CD14-positive monocyte (primary cell): ENCODE measurements around the gene AMDHD2. TPM values are rescaled to one million over a fixed set of nuclear protein-coding genes. Genes with fewer than 3 reads are reported as not detected.
A peak's percentile ranks its signal among the peaks of the same experiment; 100 is the strongest.

Experiments
- DNase-seq, 3 donors: peaks; one replicate each; pipeline ENCODE4 v3.0.0-alpha.2; 2011 to 2022
- H2AFZ ChIP-seq: 2 replicates; pipeline ENCODE4 v1.6.0; 2012; ENCODE audit warnings: mild to moderate bottlenecking, low read depth, low read length, inconsistent platforms; ENCODE audit not compliant: insufficient read depth, poor library complexity, severe bottlenecking
- H3K27ac ChIP-seq, 2 donors: 1 replicate in 1 of 2; 2 replicates in 1 of 2; pipeline ENCODE4 v1.5.1; 2012 to 2013; ENCODE audit warnings: low read length in 2 of 2, control low read depth in 1 of 2, inconsistent platforms in 1 of 2, low read depth in 1 of 2, mild to moderate bottlenecking in 1 of 2
- H3K27me3 ChIP-seq, 2 donors: one replicate each; pipeline versions ENCODE4 v1.6.0 to v1.6.1; 2011 to 2013; ENCODE audit warnings: low read length in 2 of 2; ENCODE audit not compliant: control insufficient read depth in 2 of 2, insufficient read depth in 2 of 2
- H3K36me3 ChIP-seq, 2 donors: replicated peaks in 1 of 2; 1 replicate in 1 of 2; 2 replicates in 1 of 2; pipeline versions ENCODE4 v1.5.1 to v1.6.1; 2012 to 2013; ENCODE audit warnings: low read length in 2 of 2, control low read depth in 1 of 2, inconsistent platforms in 1 of 2, mild to moderate bottlenecking in 1 of 2; ENCODE audit not compliant: insufficient read depth in 2 of 2, control insufficient read depth in 1 of 2
- H3K4me1 ChIP-seq, 2 donors: 1 replicate in 1 of 2; 2 replicates in 1 of 2; pipeline versions ENCODE4 v1.5.1 to v1.6.1; 2012 to 2013; ENCODE audit warnings: low read length in 2 of 2, control low read depth in 1 of 2, inconsistent platforms in 1 of 2, mild to moderate bottlenecking in 1 of 2, moderate library complexity in 1 of 2; ENCODE audit not compliant: insufficient read depth in 2 of 2, control insufficient read depth in 1 of 2
- H3K4me2 ChIP-seq: replicated peaks from 2 replicates; pipeline ENCODE3; 2012; ENCODE audit warnings: low read length, moderate library complexity, mild to moderate bottlenecking; ENCODE audit not compliant: poor library complexity, severe bottlenecking; ENCODE audit errors: extremely low read depth
- H3K4me3 ChIP-seq, 3 experiments: fragments of 200-600 bp in 1 of 3; sonication (generic) in 1 of 3; replicated peaks in 1 of 3; 1 replicate in 2 of 3; 2 replicates in 1 of 3; pipeline ENCODE4 v1.5.1; 2011 to 2013; ENCODE audit warnings: low read length in 3 of 3, mild to moderate bottlenecking in 3 of 3, control low read depth in 2 of 3, low read depth in 2 of 3, inconsistent platforms in 1 of 3, moderate library complexity in 1 of 3
- H3K79me2 ChIP-seq: 2 replicates; pipeline ENCODE4 v1.6.0; 2012; ENCODE audit warnings: mild to moderate bottlenecking, control low read depth, inconsistent platforms, low read length, moderate library complexity; ENCODE audit not compliant: insufficient read depth
- H3K9ac ChIP-seq: 2 replicates; pipeline ENCODE4 v1.6.0; 2017; ENCODE audit warnings: low read length, mild to moderate bottlenecking; ENCODE audit not compliant: insufficient read depth, poor library complexity, severe bottlenecking
- H3K9me3 ChIP-seq, 2 donors: replicated peaks in 1 of 2; 1 replicate in 1 of 2; 2 replicates in 1 of 2; pipeline versions ENCODE4 v1.5.1 to v1.6.1; 2012 to 2013; ENCODE audit warnings: low read length in 2 of 2, control low read depth in 1 of 2; ENCODE audit not compliant: control insufficient read depth in 1 of 2, insufficient read depth in 1 of 2
- H4K20me1 ChIP-seq: 2 replicates; pipeline ENCODE4 v1.6.0; 2012; ENCODE audit warnings: mild to moderate bottlenecking, low read length, control low read depth, moderate library complexity; ENCODE audit not compliant: insufficient read depth
- H3K27ac Mint-ChIP-seq, 7 donors: one replicate each; pipeline ENCODE4 v1.8.0; 2020; ENCODE audit warnings: mild to moderate bottlenecking in 7 of 7, mixed read lengths in 7 of 7, moderate library complexity in 6 of 7, inconsistent platforms in 2 of 7
- H3K27me3 Mint-ChIP-seq, 3 donors: one replicate each; pipeline ENCODE4 v1.8.0; 2021 to 2022; ENCODE audit warnings: low read depth in 3 of 3, mild to moderate bottlenecking in 3 of 3, mixed read lengths in 3 of 3, moderate library complexity in 3 of 3, inconsistent platforms in 1 of 3
- H3K36me3 Mint-ChIP-seq, 2 donors: one replicate each; pipeline ENCODE4 v1.8.0; 2020; ENCODE audit warnings: mixed read lengths in 2 of 2, inconsistent platforms in 1 of 2, mild to moderate bottlenecking in 1 of 2
- H3K4me1 Mint-ChIP-seq: one replicate; pipeline ENCODE4 v1.8.0; 2020; ENCODE audit warnings: mild to moderate bottlenecking, mixed read lengths
- H3K4me3 Mint-ChIP-seq, 2 donors: one replicate each; pipeline ENCODE4 v1.8.0; 2020; ENCODE audit warnings: mild to moderate bottlenecking in 2 of 2, mixed read lengths in 2 of 2, moderate library complexity in 1 of 2
- H3K9me3 Mint-ChIP-seq, 7 donors: one replicate each; pipeline ENCODE4 v1.8.0; 2020 to 2022; ENCODE audit warnings: mixed read lengths in 7 of 7, mild to moderate bottlenecking in 6 of 7, moderate library complexity in 6 of 7, inconsistent platforms in 2 of 7
- CTCF ChIP-seq: fragments of 200-600 bp; IDR thresholded peaks from one replicate; pipeline ENCODE4 v1.8.0; 2022; ENCODE audit warnings: antibody characterized with exemption, mild to moderate bottlenecking
- WGBS: methylation state at CpG from one replicate; pipeline ENCODE4 v1.1.5; 2013; ENCODE audit warnings: missing lambda C conversion rate; ENCODE audit not compliant: insufficient coverage; 5-methylcytosine and 5-hydroxymethylcytosine counted together
- intact Hi-C, 2 donors: fragments of 100-400 bp; cut with micrococcal nuclease; formaldehyde crosslinking; loops; one replicate each; pipeline versions ENCODE4 v1.15.0 to v1.15.1; 2023
- polyA plus RNA-seq, 3 donors: library from polyadenylated mRNA; depleted of rRNA in 1 of 3; unstranded in 2 of 3; stranded (reverse) in 1 of 3; fragments of 300-500 nt in 2 of 3; fragments of >200 nt in 1 of 3; fragmentation: Illumina TruSeq in 2 of 3; gene quantifications; 1 replicate in 2 of 3; 2 replicates in 1 of 3; pipeline ENCODE4 v1.2.3, GENCODE V29; 2012 to 2021

Gene AMDHD2
- polyA plus RNA-seq, 3 donors = 6.9 to 57.8 (median 8.4) TPM

GRCh38 chr16:2507665-2508064 lies 12.5 kb upstream of the AMDHD2 start:
- 0% methylated on average over 5 of the region's 11 CpGs for WGBS
- Histone ChIP-seq H3K9me3 (no peaks in the 10 kb centered on the region), H3K79me2 (peaks cover 26% of the 10 kb centered on the region), H3K27ac (peak overlapping the region; percentile 92 to 98), H3K9ac (peak overlapping the region; percentile 71), H2AFZ (peak overlapping the region; percentile 82), H3K36me3 (no peaks in the 10 kb centered on the region), H3K4me1 (peaks cover 69 to 82% of the 10 kb centered on the region in 2 donors), H3K4me2 (peak overlapping the region; percentile 80), H4K20me1 (no peaks in the 10 kb centered on the region), H3K4me3 (peak overlapping the region in 2 of 3 experiments; percentile 24 to 70), H3K27me3 (no peaks in the 10 kb centered on the region)
- H3K4me1 Mint-ChIP-seq = peaks cover 71% of the 10 kb centered on the region
- DNase-seq = peak; percentile 88 to 90 (median 89)
- peaks cover 3 to 4% (median 3%) of the 10 kb centered on the region in 3 donors for H3K27me3 Mint-ChIP-seq
- H3K36me3 Mint-ChIP-seq = peaks cover 0 to 6% of the 10 kb centered on the region in 2 donors
- peak overlapping the region; percentile 74 to 89 for H3K4me3 Mint-ChIP-seq
- H3K27ac Mint-ChIP-seq = peak overlapping the region; percentile 97 to 98 (median 98)
- intact Hi-C loops = loop anchor here (5.0 to 10.0 kb wide), 5 partner anchors 35 to 353 kb away; partner anchors contain the start of genes NTN3 (in 1 of the 2), RNPS1 (in 1 of the 2) and TRAF7 (in 1 of the 2)
- TF ChIP-seq CTCF = no peak
- peaks cover 0 to 5% (median 0%) of the 10 kb centered on the region in 7 donors for H3K9me3 Mint-ChIP-seq

GRCh38 chr16:2508722-2509400 lies 11.3 kb upstream of the AMDHD2 start:
- Histone ChIP-seq H4K20me1 (no peaks in the 10 kb centered on the region), H3K4me3 (peak overlapping the region in 1 of 3 experiments; percentile 15), H3K4me2 (peak overlapping the region; percentile 80), H3K4me1 (peaks cover 66 to 79% of the 10 kb centered on the region in 2 donors), H2AFZ (no peak overlapping the region), H3K79me2 (peaks cover 35% of the 10 kb centered on the region), H3K27ac (peak overlapping the region; percentile 92 to 98), H3K36me3 (no peaks in the 10 kb centered on the region), H3K9me3 (no peaks in the 10 kb centered on the region), H3K27me3 (no peaks in the 10 kb centered on the region), H3K9ac (peak overlapping the region; percentile 25)
- peaks cover 75% of the 10 kb centered on the region for H3K4me1 Mint-ChIP-seq
- TF ChIP-seq CTCF = no peak
- H3K27ac Mint-ChIP-seq = peak overlapping the region; percentile 97 to 98 (median 97)
- H3K9me3 Mint-ChIP-seq = peaks cover 0 to 5% (median 0%) of the 10 kb centered on the region in 7 donors
- H3K36me3 Mint-ChIP-seq = peaks cover 0 to 6% of the 10 kb centered on the region in 2 donors
- intact Hi-C loops = loop anchor here (5.0 to 10.0 kb wide), 5 partner anchors 37 to 354 kb away; partner anchors contain the start of genes NTN3 (in 1 of the 2), RNPS1 (in 1 of the 2) and TRAF7 (in 1 of the 2)
- DNase-seq = no peak
- 92% methylated on average over 16 of the region's 18 CpGs for WGBS
- H3K27me3 Mint-ChIP-seq = peaks cover 3 to 6% (median 3%) of the 10 kb centered on the region in 3 donors
- H3K4me3 Mint-ChIP-seq = peak overlapping the region; percentile 31 to 67
